GM23338 (cell line): ENCODE results near the gene TIA1. TPM values are rescaled to one million over a fixed set of nuclear protein-coding genes. Genes with fewer than 3 reads are reported as not detected.
"Not testable (repeated sequence)": the region's sequence is repeated elsewhere in the genome, so short reads cannot be mapped to it uniquely, and the experiment has no call there.

Experiments used
- ATAC-seq: fragments of 200-7000 bp; cut with Tn5 transposase; 3 replicates; pipeline ENCODE4 v1.9.1; 2020
- DNase-seq: peaks from one replicate; pipeline ENCODE4 v3.0.0-alpha.2; 2015; ENCODE audit warnings: low spot score
- H2AFZ ChIP-seq: fragments of 200-600 bp; sonication (generic); 2 replicates; pipeline ENCODE4 v1.8.0; 2016; ENCODE audit warnings: antibody characterized with exemption, mild to moderate bottlenecking, moderate library complexity
- H3F3A ChIP-seq: fragments of 200-600 bp; sonication (generic); replicated peaks from 2 replicates; pipeline ENCODE4 v1.8.0; 2017; ENCODE audit warnings: antibody characterized with exemption, mixed run types, low read depth
- H3K27ac ChIP-seq: fragments of 200-600 bp; sonication (generic); 2 replicates; pipeline ENCODE4 v1.6.1; 2016; ENCODE audit warnings: low read depth
- H3K27me3 ChIP-seq: fragments of 200-600 bp; sonication (generic); 2 replicates; pipeline ENCODE4 v1.8.0; 2016; ENCODE audit warnings: mild to moderate bottlenecking, mixed run types, moderate library complexity; ENCODE audit not compliant: insufficient read depth
- H3K36me3 ChIP-seq: fragments of 200-600 bp; sonication (generic); 2 replicates; pipeline ENCODE4 v1.8.0; 2016; ENCODE audit warnings: mild to moderate bottlenecking; ENCODE audit not compliant: insufficient read depth
- H3K4me1 ChIP-seq: fragments of 200-600 bp; sonication (generic); 2 replicates; pipeline ENCODE4 v1.8.0; 2016; ENCODE audit warnings: mild to moderate bottlenecking, moderate library complexity; ENCODE audit not compliant: insufficient read depth
- H3K4me2 ChIP-seq: fragments of 200-600 bp; sonication (generic); 2 replicates; pipeline ENCODE4 v1.7.1; 2017; ENCODE audit warnings: mixed run types
- H3K4me3 ChIP-seq: fragments of 200-600 bp; sonication (generic); 2 replicates; pipeline ENCODE4 v1.6.1; 2016; ENCODE audit warnings: mixed run types
- H3K79me2 ChIP-seq: fragments of 200-600 bp; sonication (generic); replicated peaks from 2 replicates; pipeline ENCODE4 v1.8.0; 2017; ENCODE audit warnings: mild to moderate bottlenecking; ENCODE audit not compliant: insufficient read depth
- H3K9me2 ChIP-seq: fragments of 200-600 bp; sonication (generic); 2 replicates; pipeline ENCODE4 v1.8.0; 2017; ENCODE audit not compliant: insufficient read depth
- H4K20me1 ChIP-seq: fragments of 200-600 bp; sonication (generic); replicated peaks from 2 replicates; pipeline ENCODE4 v1.8.0; 2017; ENCODE audit warnings: mild to moderate bottlenecking; ENCODE audit not compliant: insufficient read depth
- H3K27ac Mint-ChIP-seq: 2 replicates; pipeline ENCODE4 v1.8.0; 2020; ENCODE audit warnings: inconsistent platforms, mild to moderate bottlenecking, moderate library complexity, mixed read lengths
- H3K27me3 Mint-ChIP-seq: 3 replicates; pipeline ENCODE4 v1.8.0; 2022; ENCODE audit warnings: low read depth, mild to moderate bottlenecking, moderate library complexity, mixed read lengths, inconsistent platforms; ENCODE audit not compliant: insufficient read depth, poor library complexity
- H3K36me3 Mint-ChIP-seq: 3 replicates; pipeline ENCODE4 v1.8.0; 2021; ENCODE audit warnings: low read depth, mild to moderate bottlenecking, inconsistent platforms, moderate library complexity, mixed read lengths
- H3K4me1 Mint-ChIP-seq: 3 replicates; pipeline ENCODE4 v1.8.0; 2020; ENCODE audit warnings: mild to moderate bottlenecking, inconsistent platforms, mixed read lengths
- H3K4me3 Mint-ChIP-seq: 3 replicates; pipeline ENCODE4 v1.8.0; 2021; ENCODE audit warnings: moderate library complexity, mild to moderate bottlenecking, inconsistent platforms, mixed read lengths
- H3K9me3 Mint-ChIP-seq: 3 replicates; pipeline ENCODE4 v1.8.0; 2020; ENCODE audit warnings: moderate library complexity, mild to moderate bottlenecking, inconsistent platforms, mixed read lengths
- CTCF ChIP-seq, 2 experiments: fragments of 200-600 bp in 1 of 2; sonication (generic) in 1 of 2; conservative IDR thresholded peaks; 2 replicates each; pipeline versions ENCODE4 v1.5.1 to v1.6.1; 2016 to 2017; ENCODE audit warnings: antibody characterized with exemption in 2 of 2, low read depth in 2 of 2, mild to moderate bottlenecking in 2 of 2, moderate library complexity in 1 of 2
- EZH2 ChIP-seq: fragments of 200-600 bp; sonication (generic); IDR thresholded peaks from one replicate; pipeline ENCODE4 v1.8.0; 2017; ENCODE audit warnings: antibody characterized with exemption, mild to moderate bottlenecking, low read depth; ENCODE audit not compliant: unreplicated experiment
- EZH2phosphoT487 ChIP-seq: fragments of 200-600 bp; sonication (generic); IDR thresholded peaks from one replicate; pipeline ENCODE4 v1.8.1; 2018; ENCODE audit warnings: antibody characterized with exemption; ENCODE audit not compliant: unreplicated experiment
- POLR2AphosphoS5 ChIP-seq: IDR thresholded peaks from 2 replicates; pipeline ENCODE4 v1.6.1; 2016; ENCODE audit warnings: antibody characterized with exemption, low read depth
- REST ChIP-seq: IDR thresholded peaks from one replicate; pipeline ENCODE4 v1.6.1; 2018; ENCODE audit warnings: antibody characterized with exemption; ENCODE audit not compliant: unreplicated experiment
- STAT1 ChIP-seq: IDR thresholded peaks from one replicate; pipeline ENCODE4 v1.6.1; 2016; ENCODE audit warnings: antibody characterized with exemption; ENCODE audit not compliant: unreplicated experiment
- ZNF331 ChIP-seq: fragments of 250-450 bp; sonication (Bioruptor Pico); IDR thresholded peaks from 2 replicates; pipeline ENCODE4 v1.5.0; 2020; ENCODE audit warnings: low read depth, mild to moderate bottlenecking, moderate library complexity
- long read RNA-seq: library from polyadenylated mRNA; unstranded; transcript quantifications from one replicate; pipeline ENCODE4 v2.0.0, GENCODE V29; 2020; ENCODE audit not compliant: unreplicated experiment
- polyA plus RNA-seq: library from polyadenylated mRNA; unstranded; fragments of >200 nt; fragmentation: Nextera tagmentation; extraction: Ambion mirVana; gene quantifications from 2 replicates; pipeline ENCODE4 v1.2.1, GENCODE V29; 2016
- total RNA-seq: library from RNA; depleted of rRNA; stranded (reverse); fragments of >200 nt; shearing (Covaris generic); gene quantifications from 2 replicates; pipeline ENCODE4 v1.2.3, GENCODE V29; 2014; rRNA removed

Gene TIA1
- total RNA-seq (126 and 179 TPM in 2 replicates), polyA plus RNA-seq (101 and 130 TPM in 2 replicates)
- long read RNA-seq, full-length matches to known transcripts, result 15 of 30 reads
- long read RNA-seq, partial matches to known transcripts, result 3 of 30 reads
- long read RNA-seq, other reads (novel, unspliced or antisense), result 12 of 30 reads

GRCh38 chr2:70248181-70248847, at the start of gene TIA1:
TSS of gene TIA1 (minus strand) at chr2:70248628. CDS start at chr2:70248430, 198 bp downstream.
- Histone ChIP-seq H3K27ac (peak within 1 kb of the TSS; percentile 99), H3K4me1 (peaks cover 12% of the 10 kb centered on the region), H4K20me1 (peaks cover 12% of the 10 kb centered on the region), H3K9me2 (no peaks in the 10 kb centered on the region), H3K79me2 (peaks cover 50% of the 10 kb centered on the region), H2AFZ (no peak within 1 kb of the TSS), H3K27me3 (no peaks in the 10 kb centered on the region), H3K4me3 (peak within 1 kb of the TSS; percentile 80), H3K4me2 (peak within 1 kb of the TSS; percentile 87), H3K36me3 (no peaks in the 10 kb centered on the region), H3F3A (no peaks in the 10 kb centered on the region)
- TF ChIP-seq EZH2phosphoT487, result no peak
- no peak for TF ChIP-seq REST
- TF ChIP-seq STAT1, result no peak
- TF ChIP-seq CTCF (conservative IDR thresholded peaks at IDR 0.05; ENCODE audit: low read depth in 2 of 2), result no peak
- peak; percentile 87 for TF ChIP-seq POLR2AphosphoS5
- no peak for TF ChIP-seq EZH2
- TF ChIP-seq ZNF331 (CRISPR knock-in tag), result no peak
- DNase-seq (peak; percentile 100), ATAC-seq (peak; percentile 95)
- Mint-ChIP-seq H3K4me1 (peaks cover 18% of the 10 kb centered on the region), H3K27ac (peak within 1 kb of the TSS; percentile 100), H3K36me3 (peaks cover 30% of the 10 kb centered on the region), H3K9me3 (peaks cover 9% of the 10 kb centered on the region), H3K27me3 (peaks cover 20% of the 10 kb centered on the region), H3K4me3 (peak within 1 kb of the TSS; percentile 98)

- H3K4me3 Mint-ChIP-seq, ATAC-seq, H3K4me1 ChIP-seq, H3K4me1 Mint-ChIP-seq, H3K9me3 Mint-ChIP-seq, H3K4me3 ChIP-seq, H3K27ac ChIP-seq, H4K20me1 ChIP-seq, H3K4me2 ChIP-seq, H3K27ac Mint-ChIP-seq, DNase-seq, H3K27me3 ChIP-seq, H2AFZ ChIP-seq, H3K9me2 ChIP-seq: not testable (repeated sequence)
- peaks cover 11% of the 10 kb centered on the region for H3K79me2 ChIP-seq
- Mint-ChIP-seq H3K27me3 (peaks cover 23% of the 10 kb centered on the region), H3K36me3 (peaks cover 59% of the 10 kb centered on the region)
- peaks cover 19% of the 10 kb centered on the region; the same call in 1 of the 2 replicates for H3F3A ChIP-seq
- peaks cover 15% of the 10 kb centered on the region for H3K36me3 ChIP-seq
Observed at GRCh38 chr2:70297828-70298227, 49.4 kb upstream of the TIA1 start.
